ENCODE results near the gene SEMA4G. TPM values are rescaled to one million over a fixed set of nuclear protein-coding genes. Genes with fewer than 3 reads are reported as not detected.

Gene SEMA4G
- total and polyA plus RNA-seq, 2 of the 4 experiments (the other 2 are of a cell fraction), result 0.90 to 8.7 TPM

DNA sequence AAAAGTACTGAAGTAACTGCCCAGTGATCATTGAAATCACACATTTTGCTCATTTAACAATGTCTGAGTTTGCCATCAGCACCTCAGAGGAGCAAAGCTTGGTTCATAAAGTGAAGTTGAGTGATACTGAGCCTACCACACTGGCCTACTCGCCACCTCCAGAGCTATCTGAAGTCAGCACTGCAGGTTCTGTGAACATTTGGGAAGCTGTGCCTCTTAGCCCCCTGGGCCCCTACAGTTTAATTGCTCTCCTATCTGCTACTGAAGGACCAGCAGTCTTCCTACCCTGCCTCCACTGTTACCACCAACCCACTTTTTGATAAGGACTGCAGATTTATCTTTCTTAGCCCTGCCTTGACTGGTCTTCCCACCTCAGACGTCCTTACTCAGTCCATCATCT is 2.0 kb upstream of the SEMA4G start:
- Histone ChIP-seq H3K14ac (replicated peaks; ENCODE audit: low read depth, low read length) (no peak overlapping the region), H3K4me2 (ENCODE audit: low read depth, low read length) (no peak overlapping the region), H3K23ac (ENCODE audit: low read depth, low read length) (no peak overlapping the region), H2BK120ac (ENCODE audit: low read depth, low read length) (no peak overlapping the region), H3K18ac (ENCODE audit: low read depth, low read length) (no peak overlapping the region), H3K4me3 (ENCODE audit: insufficient read depth, low read depth, low read length) (no peak overlapping the region), H4K8ac (ENCODE audit: low read depth in 2 of 2, low read length in 2 of 2) (no peak overlapping the region), H2BK20ac (ENCODE audit: low read depth, low read length) (no peak overlapping the region), H3K9me3 (ENCODE audit: control insufficient read depth, insufficient read depth, low read length) (no peaks in the 10 kb centered on the region), H3K4ac (ENCODE audit: low read depth, low read length) (no peak overlapping the region), H3K27ac (ENCODE audit: insufficient read depth, low read length) (no peak overlapping the region), H2AFZ (replicated peaks; ENCODE audit: low read length, poor library complexity) (no peak overlapping the region), H2BK5ac (ENCODE audit: low read depth, low read length, poor library complexity, severe bottlenecking) (no peak overlapping the region), H4K20me1 (ENCODE audit: insufficient read depth, low read length) (no peaks in the 10 kb centered on the region), H4K5ac (ENCODE audit: low read depth, low read length) (no peak overlapping the region), H3K9me1 (ENCODE audit: insufficient read depth, low read length) (peaks cover 14% of the 10 kb centered on the region; the same call in 1 of the 2 replicates), H3K79me1 (ENCODE audit: low read depth in 1 of 2, low read length in 2 of 2) (0 out of 4 replicates have a peak, but pooled peaks cover 0 to 5% of the 10 kb centered on the region in 2 experiments), H3K9ac (ENCODE audit: low read depth, low read length) (no peak overlapping the region), H3K4me1 (ENCODE audit: control insufficient read depth, insufficient read depth, low read length) (peaks cover 6% of the 10 kb centered on the region), H2AK5ac (ENCODE audit: low read depth, low read length) (no peak overlapping the region), H2BK15ac (ENCODE audit: low read depth, low read length) (no peak overlapping the region), H3K36me3 (ENCODE audit: control insufficient read depth, insufficient read depth, low read length) (peaks cover 13% of the 10 kb centered on the region), H4K91ac (ENCODE audit: insufficient read depth, low read depth, low read length) (no peak overlapping the region), H3K27me3 (ENCODE audit: control insufficient read depth, insufficient read depth, low read length) (no peaks in the 10 kb centered on the region), H3K56ac (ENCODE audit: extremely low read depth, insufficient read depth, low read length) (no peak overlapping the region), H2AK9ac (replicated peaks; ENCODE audit: low read depth, low read length, poor library complexity) (no peak overlapping the region)
- dilution Hi-C loops (cut with HindIII; ENCODE audit: low sequenced_read_pairs, unreplicated experiment) (no loop called here), intact Hi-C loops (cut with micrococcal nuclease) (no loop called here), in situ Hi-C loops (cut with MboI; ENCODE audit: low sequenced_read_pairs) (no loop called here)
- CTCF ChIA-PET, result interaction anchor here (1.3 kb wide), 1 partner anchor 47 kb away, joined by 5 read pairs; no protein-coding TSS in a partner anchor
- no TSS peak for BruUV-seq (replicated peaks)
- POLR2A ChIA-PET (ENCODE audit: unreplicated experiment), result no interaction called here
- TF ChIP-seq RCOR1 (IDR thresholded peaks at IDR 0.05; ENCODE audit: insufficient replicate concordance, low read length) (no peak), CHD1 (IDR thresholded peaks at IDR 0.05; ENCODE audit: low read depth, low read length) (no peak)
- 81% methylated on average over 2 of the region's 2 CpGs; no CpG with 5 or more reads in 1 of the 2 experiments for WGBS, 2 experiments (ENCODE audit: extremely low coverage in 2 of 2, insufficient read length in 1 of 2)
- ATAC-seq (ENCODE audit: low read depth) (no peak), DNase-seq (no peak)
